OCI-LY1 (cell line): ENCODE results near the gene DENND1A.

Experiments
- H2AFZ ChIP-seq: fragments of 200-600 bp; sonication (generic), shearing (Covaris generic); 2 replicates; pipeline ENCODE4 v1.6.0; 2014; ENCODE audit warnings: antibody characterized with exemption, mild to moderate bottlenecking, low read length
- H3F3A ChIP-seq: fragments of 200-600 bp; sonication (generic), shearing (Covaris generic); 2 replicates; pipeline ENCODE4 v1.6.0; 2014; ENCODE audit warnings: mild to moderate bottlenecking, antibody characterized with exemption, low read length, moderate library complexity; ENCODE audit not compliant: insufficient read depth
- H3K27ac ChIP-seq: fragments of 200-600 bp; sonication (generic); 2 replicates; pipeline ENCODE4 v1.5.1; 2014; ENCODE audit warnings: low read length, mixed run types, mild to moderate bottlenecking, low read depth; ENCODE audit not compliant: poor library complexity, severe bottlenecking
- H3K27me3 ChIP-seq: fragments of 200-600 bp; sonication (generic); 2 replicates; pipeline ENCODE4 v1.6.0; 2014; ENCODE audit warnings: antibody characterized with exemption, mild to moderate bottlenecking, low read length, moderate library complexity; ENCODE audit not compliant: insufficient read depth
- H3K36me3 ChIP-seq: fragments of 200-600 bp; sonication (generic); 2 replicates; pipeline ENCODE4 v1.6.1; 2014; ENCODE audit warnings: mild to moderate bottlenecking, antibody characterized with exemption, low read length, moderate library complexity, mixed read lengths; ENCODE audit not compliant: insufficient read depth
- H3K4me1 ChIP-seq: fragments of 200-600 bp; sonication (generic); 2 replicates; pipeline ENCODE4 v1.5.1; 2014; ENCODE audit warnings: mild to moderate bottlenecking, low read length, moderate library complexity; ENCODE audit not compliant: insufficient read depth, severe bottlenecking
- H3K4me2 ChIP-seq: fragments of 200-600 bp; sonication (generic), shearing (Covaris generic); 2 replicates; pipeline ENCODE4 v1.6.1; 2014; ENCODE audit warnings: low read length
- H3K4me3 ChIP-seq: fragments of 200-600 bp; sonication (generic); 2 replicates; pipeline ENCODE4 v1.5.1; 2014; ENCODE audit warnings: low read length, low read depth, mild to moderate bottlenecking, mixed read lengths; ENCODE audit not compliant: poor library complexity, severe bottlenecking
- H3K79me2 ChIP-seq: fragments of 200-600 bp; shearing (Covaris generic); 2 replicates; pipeline ENCODE4 v1.6.1; 2016; ENCODE audit warnings: mixed run types, low read length, mixed read lengths; ENCODE audit not compliant: insufficient read depth
- H3K9ac ChIP-seq: fragments of 200-600 bp; sonication (generic), shearing (Covaris generic); 2 replicates; pipeline ENCODE4 v1.6.1; 2014; ENCODE audit warnings: mild to moderate bottlenecking, low read length, mixed read lengths
- H3K9me2 ChIP-seq: fragments of 200-600 bp; sonication (generic), shearing (Covaris generic); 2 replicates; pipeline ENCODE4 v1.6.1; 2014; ENCODE audit warnings: low read depth, mild to moderate bottlenecking, low read length, mixed read lengths
- H3K9me3 ChIP-seq: fragments of 200-600 bp; shearing (Covaris generic); 2 replicates; pipeline ENCODE4 v1.6.1; 2014; ENCODE audit warnings: low read length, mixed read lengths
- H4K20me1 ChIP-seq: fragments of 200-600 bp; sonication (generic), shearing (Covaris generic); 2 replicates; pipeline ENCODE4 v1.6.0; 2016; ENCODE audit warnings: mild to moderate bottlenecking, low read length; ENCODE audit not compliant: insufficient read depth
- CTCF ChIP-seq: fragments of 200-600 bp; sonication (generic), shearing (Covaris generic); IDR thresholded peaks from 2 replicates; pipeline ENCODE4 v1.5.1; 2017; ENCODE audit warnings: mild to moderate bottlenecking, antibody characterized with exemption, low read length, moderate library complexity, mixed read lengths
- EZH2 ChIP-seq: fragments of 200-600 bp; sonication (generic), shearing (Covaris generic); IDR thresholded peaks from 2 replicates; pipeline ENCODE4 v1.8.0; 2017; ENCODE audit warnings: borderline replicate concordance, mixed run types, mild to moderate bottlenecking, antibody characterized with exemption, low read length, moderate library complexity, mixed read lengths

Gene DENND1A

GRCh38 chr9:123715258-123715657, 214.7 kb downstream of the DENND1A start:
- H3K27me3 ChIP-seq: no peaks in the 10 kb centered on the region
- peaks cover 15% of the 10 kb centered on the region for H3K4me1 ChIP-seq
- no peaks in the 10 kb centered on the region for H4K20me1 ChIP-seq
- H2AFZ ChIP-seq: no peak overlapping the region
- no peak for TF ChIP-seq EZH2
- no peak for TF ChIP-seq CTCF
- H3K4me2 ChIP-seq: no peak overlapping the region
- H3K27ac ChIP-seq: no peak overlapping the region
- no peaks in the 10 kb centered on the region for H3K9me3 ChIP-seq
- H3K9ac ChIP-seq: no peak overlapping the region
- no peaks in the 10 kb centered on the region for H3K9me2 ChIP-seq
- H3K36me3 ChIP-seq: no peaks in the 10 kb centered on the region
- no peaks in the 10 kb centered on the region for H3F3A ChIP-seq
- no peak overlapping the region for H3K4me3 ChIP-seq
- H3K79me2 ChIP-seq: no peaks in the 10 kb centered on the region

GRCh38 chr9:123713282-123713681, 216.6 kb downstream of the DENND1A start:
- TF ChIP-seq CTCF (no peak), EZH2 (no peak)
- H3K36me3 ChIP-seq: no peaks in the 10 kb centered on the region
- no peaks in the 10 kb centered on the region for H3K27me3 ChIP-seq
- H3K9ac ChIP-seq: no peak overlapping the region
- no peaks in the 10 kb centered on the region for H3K9me2 ChIP-seq
- H3K4me3 ChIP-seq: no peak overlapping the region
- H3K9me3 ChIP-seq: no peaks in the 10 kb centered on the region
- peaks cover 15% of the 10 kb centered on the region for H3K4me1 ChIP-seq
- no peak overlapping the region for H3K4me2 ChIP-seq
- H4K20me1 ChIP-seq: no peaks in the 10 kb centered on the region
- no peaks in the 10 kb centered on the region for H3F3A ChIP-seq
- no peak overlapping the region for H2AFZ ChIP-seq
- H3K79me2 ChIP-seq: no peaks in the 10 kb centered on the region
- H3K27ac ChIP-seq: no peak overlapping the region

- Histone ChIP-seq H3K79me2 (no peaks in the 10 kb centered on the region), H3K9ac (no peak overlapping the region), H4K20me1 (no peaks in the 10 kb centered on the region), H3K36me3 (no peaks in the 10 kb centered on the region), H3K9me2 (no peaks in the 10 kb centered on the region), H3K4me2 (no peak overlapping the region), H3K4me1 (peaks cover 15% of the 10 kb centered on the region), H3F3A (no peaks in the 10 kb centered on the region), H3K4me3 (no peak overlapping the region), H3K9me3 (no peaks in the 10 kb centered on the region), H3K27ac (no peak overlapping the region), H3K27me3 (no peaks in the 10 kb centered on the region), H2AFZ (no peak overlapping the region)
- TF ChIP-seq CTCF: no peak
- no peak for TF ChIP-seq EZH2
Observed at GRCh38 chr9:123712399-123712798, 217.5 kb downstream of the DENND1A start.
